ENCODE results near the gene MAGEB6. TPM values are rescaled to one million over a fixed set of nuclear protein-coding genes. Genes with fewer than 3 reads are reported as not detected.
"Not testable (repeated sequence)": the region's sequence is repeated elsewhere in the genome, so short reads cannot be mapped to it uniquely, and the experiment has no call there.

Gene MAGEB6
- not detected for polyA plus RNA-seq

- WGBS, 3 donors: 77 to 88% (median 86%) methylated on average over 15 to 17 of the region's 17 CpGs
Measured at GRCh38 chrX:26192204-26192603, at the start of gene MAGEB6. Gene MAGEB6, plus strand, starts transcription at chrX:26192440. Its CDS starts 1,407 bp downstream, at chrX:26193847.

GRCh38 chrX:26146024-26146423 lies 46.2 kb upstream of the MAGEB6 start:
- WGBS, 3 donors: 2 to 21% (median 20%) methylated on average over 2 of the region's 2 CpGs
- no peak overlapping the region for H3K27ac ChIP-seq (ENCODE audit: low read depth, low read length)

More at GRCh38 chrX:26192204-26192603, at the start of gene MAGEB6:
- no peak within 1 kb of the TSS for H3K27ac ChIP-seq (ENCODE audit: low read depth, low read length)

- WGBS, 3 donors: 88 to 95% (median 90%) methylated on average over 10 of the region's 10 CpGs
- H3K27ac ChIP-seq (ENCODE audit: low read depth, low read length): no peak within 1 kb of the TSS
Measured at GRCh38 chrX:26160301-26160700, 31.9 kb upstream of the MAGEB6 start, which contains the start of gene MAGEB6B. Gene MAGEB6B, plus strand, starts transcription at chrX:26160601. Its CDS starts 0 bp downstream, at chrX:26160601.

- H3K27ac ChIP-seq (ENCODE audit: low read depth, low read length): no peak overlapping the region
Measured at GRCh38 chrX:26203561-26203960, 11.3 kb downstream of the MAGEB6 start.

- 93 to 96% (median 94%) methylated on average over 10 to 25 of the region's 27 CpGs for WGBS, 3 donors
- H3K27ac ChIP-seq (ENCODE audit: low read depth, low read length): not testable (repeated sequence)
Measured at GRCh38 chrX:26204717-26205116, 12.5 kb downstream of the MAGEB6 start.

- WGBS, 3 donors: 29 to 69% (median 60%) methylated on average over 3 of the region's 3 CpGs
- no peak overlapping the region for H3K27ac ChIP-seq (ENCODE audit: low read depth, low read length)
Measured at GRCh38 chrX:26208012-26208411, 15.8 kb downstream of the MAGEB6 start.

GRCh38 chrX:26215869-26216268 lies 23.6 kb downstream of the MAGEB6 start, which contains the start of gene MAGEB5:
Gene MAGEB5, plus strand, starts transcription at chrX:26216169. Its CDS starts 1,133 bp downstream, at chrX:26217302.
- 67 to 93% (median 82%) methylated on average over 5 of the region's 5 CpGs for WGBS, 3 donors
- H3K27ac ChIP-seq (ENCODE audit: low read depth, low read length): no peak within 1 kb of the TSS

- WGBS, 3 donors: 66 to 85% (median 74%) methylated on average over 7 of the region's 7 CpGs
- H3K27ac ChIP-seq (ENCODE audit: low read depth, low read length): no peak overlapping the region
Measured at GRCh38 chrX:26219351-26219750, 27.1 kb downstream of the MAGEB6 start.

- 42 to 62% (median 49%) methylated on average over 1 of the region's 1 CpG for WGBS, 3 donors
- no peak overlapping the region for H3K27ac ChIP-seq (ENCODE audit: low read depth, low read length)
Measured at GRCh38 chrX:26234177-26234576, 41.9 kb downstream of the MAGEB6 start.

Other genes with a start within 250 kb of the MAGEB6 start
- gene MAGEB18, start 54.1 kb upstream of the MAGEB6 start, polyA plus RNA-seq: not detected
- not detected for gene MAGEB6B, start 31.8 kb upstream of the MAGEB6 start, polyA plus RNA-seq
- gene MAGEB5, start 23.7 kb downstream of the MAGEB6 start, polyA plus RNA-seq: not detected